ENCODE results near the gene GALNT4. TPM values are rescaled to one million over a fixed set of nuclear protein-coding genes. Genes with fewer than 3 reads are reported as not detected.

GALNT4 gene
- total and polyA plus RNA-seq, 9 of the 15 experiments (the other 6 are each of a cell fraction or from before 2014, with no cell fraction given): 1.2 to 4.6 (median 3.4) TPM

GRCh38 chr12:89524541-89525304 lies at the start of gene GALNT4 (continued):
- TF ChIP-seq, protein P1, sequence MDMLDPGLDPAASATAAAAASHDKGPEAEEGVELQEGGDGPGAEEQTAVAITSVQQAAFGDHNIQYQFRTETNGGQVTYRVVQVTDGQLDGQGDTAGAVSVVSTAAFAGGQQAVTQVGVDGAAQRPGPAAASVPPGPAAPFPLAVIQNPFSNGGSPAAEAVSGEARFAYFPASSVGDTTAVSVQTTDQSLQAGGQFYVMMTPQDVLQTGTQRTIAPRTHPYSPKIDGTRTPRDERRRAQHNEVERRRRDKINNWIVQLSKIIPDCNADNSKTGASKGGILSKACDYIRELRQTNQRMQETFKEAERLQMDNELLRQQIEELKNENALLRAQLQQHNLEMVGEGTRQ (CRISPR knock-in tag; IDR thresholded peaks at IDR 0.05): no peak
- TF ChIP-seq ZFP36 (IDR thresholded peaks at IDR 0.05; ENCODE audit: low read depth, low read length, partially characterized antibody) (peak; percentile 34), HDAC1 (IDR thresholded peaks at IDR 0.05) (peak in 1 of 2 experiments; percentile 16; a peak in 1 of 4 replicates), NKRF (IDR thresholded peaks at IDR 0.05; ENCODE audit: borderline replicate concordance) (peak; percentile 19; the same call in 1 of the 2 replicates), CEBPG (CRISPR knock-in tag; IDR thresholded peaks at IDR 0.05) (no peak), CEBPG (tag; conservative IDR thresholded peaks at IDR 0.05 in 1 of 2, IDR thresholded peaks at IDR 0.05 in 1 of 2) (no peak), PATZ1 (CRISPR knock-in tag; IDR thresholded peaks at IDR 0.05; ENCODE audit: borderline replicate concordance) (no peak), LEF1 (IDR thresholded peaks at IDR 0.05) (no peak), SMARCA4 (IDR thresholded peaks at IDR 0.05) (no peak), TCF15 (CRISPR knock-in tag; IDR thresholded peaks at IDR 0.05) (no peak)
- TF ChIP-seq, protein P2, sequence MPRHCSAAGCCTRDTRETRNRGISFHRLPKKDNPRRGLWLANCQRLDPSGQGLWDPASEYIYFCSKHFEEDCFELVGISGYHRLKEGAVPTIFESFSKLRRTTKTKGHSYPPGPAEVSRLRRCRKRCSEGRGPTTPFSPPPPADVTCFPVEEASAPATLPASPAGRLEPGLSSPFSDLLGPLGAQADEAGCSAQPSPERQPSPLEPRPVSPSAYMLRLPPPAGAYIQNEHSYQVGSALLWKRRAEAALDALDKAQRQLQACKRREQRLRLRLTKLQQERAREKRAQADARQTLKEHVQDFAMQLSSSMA (CRISPR knock-in tag; IDR thresholded peaks at IDR 0.05): no peak
- TF ChIP-seq, protein P3, sequence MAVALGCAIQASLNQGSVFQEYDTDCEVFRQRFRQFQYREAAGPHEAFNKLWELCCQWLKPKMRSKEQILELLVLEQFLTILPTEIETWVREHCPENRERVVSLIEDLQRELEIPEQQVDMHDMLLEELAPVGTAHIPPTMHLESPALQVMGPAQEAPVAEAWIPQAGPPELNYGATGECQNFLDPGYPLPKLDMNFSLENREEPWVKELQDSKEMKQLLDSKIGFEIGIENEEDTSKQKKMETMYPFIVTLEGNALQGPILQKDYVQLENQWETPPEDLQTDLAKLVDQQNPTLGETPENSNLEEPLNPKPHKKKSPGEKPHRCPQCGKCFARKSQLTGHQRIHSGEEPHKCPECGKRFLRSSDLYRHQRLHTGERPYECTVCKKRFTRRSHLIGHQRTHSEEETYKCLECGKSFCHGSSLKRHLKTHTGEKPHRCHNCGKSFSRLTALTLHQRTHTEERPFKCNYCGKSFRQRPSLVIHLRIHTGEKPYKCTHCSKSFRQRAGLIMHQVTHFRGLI (CRISPR knock-in tag; IDR thresholded peaks at IDR 0.05): no peak
- TF ChIP-seq, protein P4, sequence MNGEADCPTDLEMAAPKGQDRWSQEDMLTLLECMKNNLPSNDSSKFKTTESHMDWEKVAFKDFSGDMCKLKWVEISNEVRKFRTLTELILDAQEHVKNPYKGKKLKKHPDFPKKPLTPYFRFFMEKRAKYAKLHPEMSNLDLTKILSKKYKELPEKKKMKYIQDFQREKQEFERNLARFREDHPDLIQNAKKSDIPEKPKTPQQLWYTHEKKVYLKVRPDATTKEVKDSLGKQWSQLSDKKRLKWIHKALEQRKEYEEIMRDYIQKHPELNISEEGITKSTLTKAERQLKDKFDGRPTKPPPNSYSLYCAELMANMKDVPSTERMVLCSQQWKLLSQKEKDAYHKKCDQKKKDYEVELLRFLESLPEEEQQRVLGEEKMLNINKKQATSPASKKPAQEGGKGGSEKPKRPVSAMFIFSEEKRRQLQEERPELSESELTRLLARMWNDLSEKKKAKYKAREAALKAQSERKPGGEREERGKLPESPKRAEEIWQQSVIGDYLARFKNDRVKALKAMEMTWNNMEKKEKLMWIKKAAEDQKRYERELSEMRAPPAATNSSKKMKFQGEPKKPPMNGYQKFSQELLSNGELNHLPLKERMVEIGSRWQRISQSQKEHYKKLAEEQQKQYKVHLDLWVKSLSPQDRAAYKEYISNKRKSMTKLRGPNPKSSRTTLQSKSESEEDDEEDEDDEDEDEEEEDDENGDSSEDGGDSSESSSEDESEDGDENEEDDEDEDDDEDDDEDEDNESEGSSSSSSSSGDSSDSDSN (IDR thresholded peaks at IDR 0.05; ENCODE audit: borderline replicate concordance in 1 of 2, low read depth in 2 of 2, low read length in 2 of 2): peak in 1 of 2 experiments; percentile 81; a peak in 2 of 4 replicates
